Left hindlimb (tissue), 1 donor: ENCODE measurements around the gene KIF13A.
"Not testable (repeated sequence)": the region's sequence is repeated elsewhere in the genome, so short reads cannot be mapped to it uniquely, and the experiment has no call there.

Experiments
- DNase-seq: peaks from one replicate; pipeline ENCODE4 v3.0.0-alpha.2; 2018

The KIF13A gene

GRCh38 chr6:17930321-17930993 is 57.0 kb downstream of the KIF13A start:
- no peak for DNase-seq

- no peak for DNase-seq
Measured at GRCh38 chr6:17928514-17929430, 58.7 kb downstream of the KIF13A start.

- DNase-seq, result no peak
Measured at GRCh38 chr6:17927705-17928104, 59.7 kb downstream of the KIF13A start.

GRCh38 chr6:17923401-17923863 is 64.0 kb downstream of the KIF13A start:
- DNase-seq, result no peak

- DNase-seq, result no peak
Measured at GRCh38 chr6:17921454-17921853, 66.0 kb downstream of the KIF13A start.

GRCh38 chr6:17919496-17919895 is 67.9 kb downstream of the KIF13A start:
- no peak for DNase-seq

GRCh38 chr6:17917837-17918763 is 69.3 kb downstream of the KIF13A start:
- DNase-seq, result no peak

- DNase-seq, result no peak
Measured at GRCh38 chr6:17914651-17915050, 72.8 kb downstream of the KIF13A start.

GRCh38 chr6:17912521-17912920 is 74.9 kb downstream of the KIF13A start:
- DNase-seq, result no peak

- not testable (repeated sequence) for DNase-seq
Measured at GRCh38 chr6:17911656-17912055, 75.8 kb downstream of the KIF13A start.

- DNase-seq, result no peak
Measured at GRCh38 chr6:17910189-17910588, 77.2 kb downstream of the KIF13A start.

- no peak for DNase-seq
Measured at GRCh38 chr6:17908831-17909230, 78.6 kb downstream of the KIF13A start.

GRCh38 chr6:17907406-17908229 is 79.8 kb downstream of the KIF13A start:
- DNase-seq, result no peak

GRCh38 chr6:17905611-17906592 is 81.5 kb downstream of the KIF13A start:
- no peak for DNase-seq

- no peak for DNase-seq
Measured at GRCh38 chr6:17904491-17905120, 82.8 kb downstream of the KIF13A start.

- no peak for DNase-seq
Measured at GRCh38 chr6:17902974-17903373, 84.5 kb downstream of the KIF13A start.

GRCh38 chr6:17901493-17901892 is 85.9 kb downstream of the KIF13A start:
- no peak for DNase-seq

GRCh38 chr6:17900011-17900410 is 87.4 kb downstream of the KIF13A start:
- no peak for DNase-seq

- no peak for DNase-seq
Measured at GRCh38 chr6:17899491-17899890, 87.9 kb downstream of the KIF13A start.

GRCh38 chr6:17897681-17898080 is 89.8 kb downstream of the KIF13A start:
- DNase-seq, result no peak
